IPS DF 19.7 (cell line): ENCODE results near the gene NTNG2.

ENCODE experiments used
- DNase-seq: peaks from one replicate; pipeline ENCODE4 v3.0.0-alpha.2; 2013; ENCODE audit warnings: low read depth, low spot score

NTNG2 gene

GRCh38 chr9:132201139-132201538 lies 39.3 kb downstream of the NTNG2 start:
- DNase-seq = no peak

- no peak for DNase-seq
Observed at GRCh38 chr9:132201780-132202703, 40.2 kb downstream of the NTNG2 start.

GRCh38 chr9:132204883-132205282 lies 43.0 kb downstream of the NTNG2 start:
- no peak for DNase-seq

- DNase-seq = no peak
Observed at GRCh38 chr9:132207215-132207614, 45.4 kb downstream of the NTNG2 start.

- DNase-seq = no peak
Observed at GRCh38 chr9:132207839-132208615, 46.2 kb downstream of the NTNG2 start.

- no peak for DNase-seq
Observed at GRCh38 chr9:132209228-132209627, 47.4 kb downstream of the NTNG2 start.

- DNase-seq = no peak
Observed at GRCh38 chr9:132210472-132211145, 48.8 kb downstream of the NTNG2 start.

GRCh38 chr9:132211570-132211969 lies 49.7 kb downstream of the NTNG2 start:
- DNase-seq = no peak

GRCh38 chr9:132214027-132214622 lies 52.3 kb downstream of the NTNG2 start:
- peak; percentile 42 for DNase-seq

- DNase-seq = no peak
Observed at GRCh38 chr9:132216861-132217619, 55.2 kb downstream of the NTNG2 start.

GRCh38 chr9:132218208-132218607 lies 56.4 kb downstream of the NTNG2 start:
- DNase-seq = no peak

GRCh38 chr9:132221941-132222340 lies 60.1 kb downstream of the NTNG2 start:
- DNase-seq = no peak

- no peak for DNase-seq
Observed at GRCh38 chr9:132224645-132225044, 62.8 kb downstream of the NTNG2 start.

GRCh38 chr9:132226571-132227430 lies 64.9 kb downstream of the NTNG2 start:
- DNase-seq = no peak

- no peak for DNase-seq
Observed at GRCh38 chr9:132228062-132228461, 66.2 kb downstream of the NTNG2 start.

GRCh38 chr9:132230605-132231004 lies 68.7 kb downstream of the NTNG2 start:
- DNase-seq = no peak

- DNase-seq = no peak
Observed at GRCh38 chr9:132231019-132231701, 69.3 kb downstream of the NTNG2 start.

- DNase-seq = no peak
Observed at GRCh38 chr9:132232522-132232921, 70.7 kb downstream of the NTNG2 start.

- no peak for DNase-seq
Observed at GRCh38 chr9:132233138-132233537, 71.3 kb downstream of the NTNG2 start.
